ENCODE measurements around the gene MPIG6B.

DNA sequence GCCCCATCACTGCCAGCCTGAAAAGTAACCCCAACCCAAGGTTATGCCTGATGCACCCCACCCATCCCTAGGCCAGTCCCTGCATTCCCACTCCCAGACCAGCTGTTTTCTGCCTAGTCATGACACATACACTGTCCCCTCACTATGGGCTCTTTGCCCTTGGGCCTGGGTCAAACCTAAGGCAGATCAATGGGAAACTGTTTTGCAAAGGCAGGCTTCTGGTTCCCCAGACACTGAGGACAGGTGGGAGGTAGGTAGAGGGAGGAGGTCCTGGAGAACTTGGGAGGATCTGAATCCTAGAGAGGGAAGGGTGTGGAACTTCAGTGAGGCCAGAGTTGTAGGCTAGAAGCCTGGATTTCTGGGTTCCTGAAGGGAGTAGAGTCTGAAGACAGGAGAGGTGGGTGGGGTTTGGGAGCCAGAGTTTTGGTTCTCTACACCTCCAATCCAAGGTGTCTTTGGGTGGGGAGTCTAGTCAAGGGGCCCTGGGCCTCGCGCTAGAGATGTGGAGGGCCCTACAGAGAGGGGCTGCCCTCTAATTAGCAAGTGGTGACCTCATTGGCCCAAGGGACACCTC is 11.2 kb downstream of the MPIG6B start:
- TF ChIP-seq, protein P1, sequence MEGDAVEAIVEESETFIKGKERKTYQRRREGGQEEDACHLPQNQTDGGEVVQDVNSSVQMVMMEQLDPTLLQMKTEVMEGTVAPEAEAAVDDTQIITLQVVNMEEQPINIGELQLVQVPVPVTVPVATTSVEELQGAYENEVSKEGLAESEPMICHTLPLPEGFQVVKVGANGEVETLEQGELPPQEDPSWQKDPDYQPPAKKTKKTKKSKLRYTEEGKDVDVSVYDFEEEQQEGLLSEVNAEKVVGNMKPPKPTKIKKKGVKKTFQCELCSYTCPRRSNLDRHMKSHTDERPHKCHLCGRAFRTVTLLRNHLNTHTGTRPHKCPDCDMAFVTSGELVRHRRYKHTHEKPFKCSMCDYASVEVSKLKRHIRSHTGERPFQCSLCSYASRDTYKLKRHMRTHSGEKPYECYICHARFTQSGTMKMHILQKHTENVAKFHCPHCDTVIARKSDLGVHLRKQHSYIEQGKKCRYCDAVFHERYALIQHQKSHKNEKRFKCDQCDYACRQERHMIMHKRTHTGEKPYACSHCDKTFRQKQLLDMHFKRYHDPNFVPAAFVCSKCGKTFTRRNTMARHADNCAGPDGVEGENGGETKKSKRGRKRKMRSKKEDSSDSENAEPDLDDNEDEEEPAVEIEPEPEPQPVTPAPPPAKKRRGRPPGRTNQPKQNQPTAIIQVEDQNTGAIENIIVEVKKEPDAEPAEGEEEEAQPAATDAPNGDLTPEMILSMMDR (IDR thresholded peaks at IDR 0.05; ENCODE audit: low read depth, low read length): no peak
- no peak for TF ChIP-seq POLR2A (IDR thresholded peaks at IDR 0.05; ENCODE audit: extremely low read depth, insufficient read length)

Measured in NB4 (cell line).